MCF 10A (cell line): Measurements from ENCODE around the gene PAK1IP1. TPM values are rescaled to one million over a fixed set of nuclear protein-coding genes. Genes with fewer than 3 reads are reported as not detected.

Experiments used
- BruUV-seq: library from RNA; stranded (reverse); fragments of 400-500 nt; replicated peaks from 2 replicates; lab custom pipeline; 2021; lab: Mats Ljungman, UMichigan
- CTCF ChIA-PET: fragments of 300-600 bp; sonication (Branson Sonifier 250); formaldehyde crosslinking; extraction: SDS; loops from one replicate; lab custom pipeline; 2021; ENCODE audit warnings: antibody characterized with exemption, inconsistent platforms; lab: Yijun Ruan, JAX
- POLR2A ChIA-PET: fragments of 300-600, 350-650 bp; sonication (Branson Sonifier 250); formaldehyde crosslinking; extraction: SDS; loops from one replicate; lab custom pipeline; 2020; ENCODE audit warnings: antibody characterized with exemption, inconsistent platforms; lab: Yijun Ruan, JAX
- DNase-seq: peaks from one replicate; pipeline ENCODE4 v3.0.0-alpha.2; 2018; ENCODE audit not compliant: unreplicated experiment
- H3K27ac Mint-ChIP-seq: one replicate; pipeline ENCODE4 v1.8.0; 2022; ENCODE audit warnings: mild to moderate bottlenecking, low read depth, mixed read lengths; ENCODE audit not compliant: unreplicated experiment
- H3K27me3 Mint-ChIP-seq: one replicate; pipeline ENCODE4 v1.8.0; 2022; ENCODE audit warnings: mixed read lengths; ENCODE audit not compliant: insufficient read depth, unreplicated experiment
- H3K36me3 Mint-ChIP-seq: one replicate; pipeline ENCODE4 v1.8.0; 2022; ENCODE audit warnings: mild to moderate bottlenecking, moderate library complexity, mixed read lengths; ENCODE audit not compliant: insufficient read depth, unreplicated experiment
- H3K4me1 Mint-ChIP-seq: one replicate; pipeline ENCODE4 v1.8.0; 2022; ENCODE audit warnings: mixed read lengths; ENCODE audit not compliant: insufficient read depth, unreplicated experiment
- H3K4me3 Mint-ChIP-seq: one replicate; pipeline ENCODE4 v1.8.0; 2022; ENCODE audit warnings: mild to moderate bottlenecking, moderate library complexity, mixed read lengths; ENCODE audit not compliant: unreplicated experiment
- H3K9me3 Mint-ChIP-seq: one replicate; pipeline ENCODE4 v1.8.0; 2022; ENCODE audit warnings: mixed read lengths; ENCODE audit not compliant: unreplicated experiment
- intact Hi-C: fragments of 100-400 bp; cut with micrococcal nuclease; formaldehyde crosslinking; loops from 2 replicates; pipeline ENCODE4 v1.14.1; 2022
- total RNA-seq: library from RNA; stranded (reverse); gene quantifications from 2 replicates; pipeline ENCODE4 v1.2.3, GENCODE V29; 2022
- TF ChIP-seq, protein P1 (sequence below): fragments of 200-600 bp; IDR thresholded peaks from one replicate; pipeline ENCODE4 v1.8.0; 2022; ENCODE audit warnings: antibody characterized with exemption, mild to moderate bottlenecking; ENCODE audit not compliant: unreplicated experiment

Gene PAK1IP1
- total RNA-seq, 1 experiment from 2014 or later, result 38.1 TPM

DNA sequence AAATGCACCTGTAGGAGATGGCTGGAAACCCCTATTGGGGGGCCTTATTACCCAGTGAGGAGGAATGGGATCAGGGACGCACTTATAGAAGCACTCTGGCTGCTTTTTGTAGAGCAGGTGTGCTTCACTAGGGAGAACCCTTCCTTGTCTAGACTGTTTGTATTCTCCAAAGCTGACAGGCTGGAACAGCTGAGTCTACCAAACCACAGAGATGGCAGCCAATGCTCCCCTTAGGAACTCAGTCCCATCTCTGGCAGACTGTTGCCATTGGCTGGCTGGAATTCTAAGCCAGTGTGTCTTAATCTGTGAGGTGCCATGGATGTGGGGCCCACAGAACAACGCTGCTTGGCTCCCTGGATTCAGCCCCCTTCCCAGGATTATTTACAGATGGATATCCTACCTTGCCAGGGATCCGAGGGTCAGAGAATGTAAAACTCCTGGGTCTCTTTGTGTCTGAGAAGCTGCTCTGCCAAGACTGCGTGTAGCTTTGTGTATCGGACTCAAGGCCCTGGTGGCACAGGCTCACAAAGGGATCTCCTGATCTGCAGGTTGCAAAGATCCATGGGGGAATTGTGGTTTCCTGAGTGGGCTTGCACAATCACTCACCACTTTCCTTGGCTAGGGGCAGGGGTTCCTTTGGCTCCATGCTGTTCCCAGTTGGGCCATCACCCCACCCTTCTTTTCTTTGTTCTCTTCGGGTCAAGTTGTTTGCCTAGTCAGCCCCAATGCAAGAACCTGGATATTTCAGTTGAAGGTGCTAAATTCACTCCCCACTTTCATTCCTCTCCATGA, 26.4 kb upstream of the PAK1IP1 start:
- Mint-ChIP-seq H3K4me1 (no peaks in the 10 kb centered on the region), H3K27me3 (peaks cover 23% of the 10 kb centered on the region), H3K36me3 (no peaks in the 10 kb centered on the region), H3K4me3 (no peak overlapping the region), H3K27ac (no peak overlapping the region), H3K9me3 (peaks cover 5% of the 10 kb centered on the region)
- intact Hi-C loops, result no loop called here
- TF ChIP-seq, protein P1, sequence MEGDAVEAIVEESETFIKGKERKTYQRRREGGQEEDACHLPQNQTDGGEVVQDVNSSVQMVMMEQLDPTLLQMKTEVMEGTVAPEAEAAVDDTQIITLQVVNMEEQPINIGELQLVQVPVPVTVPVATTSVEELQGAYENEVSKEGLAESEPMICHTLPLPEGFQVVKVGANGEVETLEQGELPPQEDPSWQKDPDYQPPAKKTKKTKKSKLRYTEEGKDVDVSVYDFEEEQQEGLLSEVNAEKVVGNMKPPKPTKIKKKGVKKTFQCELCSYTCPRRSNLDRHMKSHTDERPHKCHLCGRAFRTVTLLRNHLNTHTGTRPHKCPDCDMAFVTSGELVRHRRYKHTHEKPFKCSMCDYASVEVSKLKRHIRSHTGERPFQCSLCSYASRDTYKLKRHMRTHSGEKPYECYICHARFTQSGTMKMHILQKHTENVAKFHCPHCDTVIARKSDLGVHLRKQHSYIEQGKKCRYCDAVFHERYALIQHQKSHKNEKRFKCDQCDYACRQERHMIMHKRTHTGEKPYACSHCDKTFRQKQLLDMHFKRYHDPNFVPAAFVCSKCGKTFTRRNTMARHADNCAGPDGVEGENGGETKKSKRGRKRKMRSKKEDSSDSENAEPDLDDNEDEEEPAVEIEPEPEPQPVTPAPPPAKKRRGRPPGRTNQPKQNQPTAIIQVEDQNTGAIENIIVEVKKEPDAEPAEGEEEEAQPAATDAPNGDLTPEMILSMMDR, result no peak
- ChIA-PET CTCF (interaction anchor here (0.6 kb wide), 1 partner anchor 17 kb away, joined by 3 read pairs; no protein-coding TSS in a partner anchor), POLR2A (interaction anchor here (1.1 kb wide), 1 partner anchor 25 kb away, joined by 3 read pairs; no protein-coding TSS in a partner anchor)
- BruUV-seq, result no TSS peak
- DNase-seq, result no peak

DNA sequence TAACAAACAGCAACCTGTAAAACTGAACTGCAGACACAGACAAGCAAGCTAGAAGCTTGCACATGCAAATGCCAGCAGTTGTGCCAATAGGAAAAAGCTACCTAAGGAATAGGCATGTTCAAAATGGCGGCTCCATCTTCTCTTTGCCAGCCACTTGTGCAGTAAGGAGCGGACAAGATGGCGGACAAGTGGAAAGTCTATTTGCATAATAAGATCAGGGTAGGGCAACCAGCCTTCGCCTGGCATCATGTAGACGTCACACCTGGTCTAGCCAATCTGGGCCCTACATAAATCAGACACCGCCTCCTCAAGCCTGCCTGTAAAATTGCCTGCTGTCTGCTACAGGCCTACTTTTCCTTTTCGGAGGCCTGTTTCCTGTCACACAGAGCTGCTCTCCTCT, 18.4 kb upstream of the PAK1IP1 start:
- no TSS peak for BruUV-seq
- Mint-ChIP-seq H3K9me3 (no peaks in the 10 kb centered on the region), H3K4me1 (no peaks in the 10 kb centered on the region), H3K27ac (no peak overlapping the region), H3K4me3 (no peak overlapping the region), H3K36me3 (no peaks in the 10 kb centered on the region), H3K27me3 (no peaks in the 10 kb centered on the region)
- ChIA-PET POLR2A (no interaction called here), CTCF (interaction anchor here (0.6 to 0.7 kb wide), 2 partner anchors 11 to 20 kb away, joined by 3 read pairs; no protein-coding TSS in a partner anchor)
- DNase-seq, result no peak
- intact Hi-C loops, result no loop called here
- TF ChIP-seq, protein P1, result no peak

DNA sequence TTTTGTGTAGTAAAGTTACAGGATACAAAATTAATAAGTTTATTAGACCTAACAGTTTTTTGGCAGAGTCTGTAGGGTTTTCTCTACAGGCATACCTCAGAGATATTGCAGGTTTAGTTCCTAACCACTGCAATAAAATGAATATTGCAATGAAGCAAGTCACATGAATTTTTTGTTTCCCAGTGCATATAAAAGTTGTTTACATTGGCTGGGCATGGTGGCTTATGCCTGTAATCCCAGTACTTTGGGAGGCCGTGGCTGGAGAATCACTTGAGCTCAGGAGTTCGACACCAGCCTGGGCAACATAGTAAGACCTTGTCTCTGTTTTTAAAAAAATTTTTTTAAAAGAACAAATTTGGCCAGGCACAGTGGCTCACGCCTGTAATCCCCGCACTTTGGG, 16.3 kb upstream of the PAK1IP1 start:
- ChIA-PET CTCF (no interaction called here), POLR2A (no interaction called here)
- H3K4me3 Mint-ChIP-seq, result no peak overlapping the region
- H3K4me1 Mint-ChIP-seq, result no peaks in the 10 kb centered on the region
- H3K27ac Mint-ChIP-seq, result no peak overlapping the region
- DNase-seq, result no peak
- H3K27me3 Mint-ChIP-seq, result no peaks in the 10 kb centered on the region
- no TSS peak for BruUV-seq
- TF ChIP-seq, protein P1, result no peak
- no peaks in the 10 kb centered on the region for H3K9me3 Mint-ChIP-seq
- intact Hi-C loops, result no loop called here
- H3K36me3 Mint-ChIP-seq, result no peaks in the 10 kb centered on the region

DNA sequence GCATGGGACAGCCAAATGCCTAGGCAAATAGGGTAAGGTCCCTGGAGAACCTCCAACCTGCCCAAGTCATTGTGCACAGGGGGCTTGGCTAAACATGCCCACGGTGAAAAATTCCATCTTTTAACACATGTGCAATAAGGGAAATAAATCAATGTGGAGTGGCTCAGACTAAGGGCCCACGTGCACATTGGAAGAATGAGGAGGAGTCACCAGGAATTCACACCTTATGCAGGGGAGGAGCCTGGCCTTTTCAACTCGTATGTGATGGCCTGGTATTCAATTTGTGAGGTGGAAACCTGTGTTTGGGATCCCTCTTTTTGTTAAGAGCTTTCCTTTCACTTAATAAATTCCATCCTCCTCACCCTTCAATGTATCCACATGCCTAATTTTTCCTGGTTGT, 13.0 kb upstream of the PAK1IP1 start:
- TF ChIP-seq, protein P1, result no peak
- no peaks in the 10 kb centered on the region for H3K9me3 Mint-ChIP-seq
- CTCF ChIA-PET, result interaction anchor here (0.7 kb wide), 1 partner anchor 48 kb away, joined by 3 read pairs; no protein-coding TSS in a partner anchor
- no peak overlapping the region for H3K27ac Mint-ChIP-seq
- intact Hi-C loops, result no loop called here
- no peaks in the 10 kb centered on the region for H3K36me3 Mint-ChIP-seq
- H3K27me3 Mint-ChIP-seq, result no peaks in the 10 kb centered on the region
- BruUV-seq, result no TSS peak
- no peak overlapping the region for H3K4me3 Mint-ChIP-seq
- no peaks in the 10 kb centered on the region for H3K4me1 Mint-ChIP-seq
- no peak for DNase-seq
- POLR2A ChIA-PET, result no interaction called here
